ENCODE measurements around the gene OR5AP2. TPM values are rescaled to one million over a fixed set of nuclear protein-coding genes. Genes with fewer than 3 reads are reported as not detected.
A peak's percentile ranks its signal among the peaks of the same experiment; 100 is the strongest.
"Not testable (repeated sequence)": the region's sequence is repeated elsewhere in the genome, so short reads cannot be mapped to it uniquely, and the experiment has no call there.

The OR5AP2 gene
- total RNA-seq, result not detected
- long read RNA-seq, result 0 reads

- DNase-seq, result no peak
- intact Hi-C loops (cut with DNase I, micrococcal nuclease), result no loop called here
- no peak for ATAC-seq
Observed at GRCh38 chr11:56642339-56642738, at the start of gene OR5AP2. Gene OR5AP2 (minus strand): TSS chr11:56642439. CDS start chr11:56642439, 0 bp downstream.

DNA sequence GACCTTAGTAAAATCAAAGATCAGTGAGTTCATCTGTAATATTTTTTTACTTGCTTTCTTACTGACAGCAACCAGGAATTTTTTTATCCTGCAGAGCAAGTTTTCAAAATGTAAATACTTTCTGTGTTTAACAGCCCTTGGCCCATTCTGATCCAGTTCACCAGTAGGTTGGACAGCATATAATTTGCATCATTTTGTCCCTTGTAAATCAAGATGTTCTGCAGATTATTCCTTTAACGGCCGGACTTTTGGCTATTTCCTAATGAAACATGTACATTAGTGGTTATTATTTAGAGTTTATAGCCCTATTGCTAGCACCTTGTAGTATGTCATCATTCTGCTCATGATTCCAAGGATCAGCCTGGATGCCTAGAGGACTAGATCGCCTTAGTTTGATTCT lies 48.9 kb upstream of the OR5AP2 start:
- ATAC-seq; intact Hi-C loops (cut with DNase I, micrococcal nuclease); DNase-seq: not testable (repeated sequence)

- no peak for ATAC-seq
- intact Hi-C loops (cut with DNase I, micrococcal nuclease), result no loop called here
Observed at GRCh38 chr11:56688554-56689100, 46.4 kb upstream of the OR5AP2 start.

GRCh38 chr11:56670984-56671383 lies 28.7 kb upstream of the OR5AP2 start:
- DNase-seq (no peak), ATAC-seq (no peak)
- intact Hi-C loops (cut with DNase I, micrococcal nuclease), result no loop called here

More at GRCh38 chr11:56688554-56689100, 46.4 kb upstream of the OR5AP2 start:
- no peak for DNase-seq

DNA sequence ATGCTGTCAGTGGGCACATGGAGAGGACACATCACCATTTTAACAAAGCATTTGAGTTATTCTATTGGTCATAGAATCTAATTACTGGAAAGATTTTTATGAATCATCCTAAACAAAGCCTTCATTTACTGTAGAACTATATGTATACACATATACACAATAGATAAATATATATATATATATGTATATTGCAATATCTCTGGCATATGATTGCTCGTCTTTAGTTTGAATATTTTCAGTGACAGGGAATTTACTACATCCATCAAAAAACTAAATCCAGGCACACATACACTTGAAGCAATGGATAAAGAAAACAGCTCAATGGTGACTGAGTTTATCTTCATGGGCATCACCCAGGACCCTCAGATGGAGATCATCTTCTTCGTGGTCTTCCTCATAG lies 21.1 kb upstream of the OR5AP2 start, which contains the start of gene OR5AR1:
TSS of gene OR5AR1 (plus strand) at position 301 of the 400 bp plus-strand sequence. CDS start at position 301, 0 bp downstream.
- intact Hi-C loops (cut with DNase I, micrococcal nuclease), result no loop called here
- no peak for DNase-seq

DNA sequence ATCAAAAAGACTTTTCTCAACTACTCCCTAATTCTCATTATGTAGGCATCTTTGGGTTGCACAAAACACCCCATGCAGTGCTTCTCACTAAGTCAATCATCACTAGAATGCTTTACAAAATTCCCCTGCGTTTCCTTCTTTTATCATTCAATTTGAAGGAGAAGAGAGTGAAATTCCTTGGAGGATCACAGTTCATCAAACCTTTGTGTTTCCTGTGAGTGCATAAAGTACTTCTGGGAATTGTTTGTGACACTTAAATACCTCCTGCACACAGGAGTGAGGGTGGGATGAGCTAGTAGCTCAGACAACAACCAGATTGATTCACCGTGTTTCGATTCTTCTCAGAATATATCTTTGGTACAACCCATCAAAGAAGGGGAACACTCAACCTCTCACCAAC lies 17.5 kb upstream of the OR5AP2 start:
- intact Hi-C loops (cut with DNase I, micrococcal nuclease), result no loop called here
- no peak for ATAC-seq
- DNase-seq, result no peak

More for the DNA sequence above, 21.1 kb upstream of the OR5AP2 start, which contains the start of gene OR5AR1:
- ATAC-seq, result no peak

GRCh38 chr11:56637500-56637899 lies 4.7 kb downstream of the OR5AP2 start:
- ATAC-seq (peak; percentile 62), DNase-seq (no peak)
- intact Hi-C loops (cut with DNase I, micrococcal nuclease), result no loop called here

DNA sequence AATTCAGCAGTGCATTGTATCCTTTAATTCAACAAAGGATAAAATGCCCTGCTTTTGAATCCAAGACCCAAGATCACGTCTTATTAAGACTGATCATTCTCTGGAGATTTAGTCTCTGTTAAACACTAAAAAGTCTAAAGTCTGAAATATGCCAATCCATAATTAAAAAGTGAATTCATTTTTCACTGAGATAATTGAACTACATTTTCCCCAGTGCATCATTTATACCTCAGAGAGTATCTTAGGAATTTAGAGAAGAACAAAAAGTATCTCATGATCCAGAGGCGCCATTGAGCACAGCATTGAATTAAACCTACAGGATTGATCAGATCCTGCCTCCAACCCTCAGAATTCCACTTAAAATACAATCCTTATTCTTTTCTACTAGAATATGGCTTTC lies 5.4 kb downstream of the OR5AP2 start:
- no peak for ATAC-seq
- no peak for DNase-seq
- intact Hi-C loops (cut with DNase I, micrococcal nuclease), result no loop called here

DNA sequence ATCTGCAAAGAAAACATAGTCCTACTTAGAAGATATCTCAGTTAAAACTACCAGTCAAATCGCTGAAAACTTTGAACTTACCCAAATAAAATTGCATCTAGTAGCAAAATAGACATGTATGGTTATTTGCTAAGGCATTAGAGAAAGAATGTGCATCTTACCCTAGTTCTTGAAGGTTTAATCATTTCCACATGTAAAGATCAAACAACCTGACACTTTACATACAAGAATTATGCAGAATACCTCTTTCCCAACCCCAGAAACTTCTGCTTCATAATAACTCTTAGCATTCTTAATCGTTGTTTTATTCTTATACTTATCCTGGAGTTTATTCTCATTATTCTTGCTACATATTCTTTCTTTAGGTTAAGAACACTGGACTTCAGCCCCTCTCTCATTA lies 9.9 kb downstream of the OR5AP2 start:
- DNase-seq, result no peak
- intact Hi-C loops (cut with DNase I, micrococcal nuclease), result no loop called here
- no peak for ATAC-seq

- ATAC-seq (no peak), DNase-seq (no peak)
- intact Hi-C loops (cut with DNase I, micrococcal nuclease), result no loop called here
Observed at GRCh38 chr11:56625946-56626345, 16.3 kb downstream of the OR5AP2 start.

GRCh38 chr11:56624661-56625110 lies 17.6 kb downstream of the OR5AP2 start:
- ATAC-seq (peak; percentile 95), DNase-seq (peak in 1 of 2 donors; percentile 5)
- intact Hi-C loops (cut with DNase I, micrococcal nuclease), result no loop called here

DNA sequence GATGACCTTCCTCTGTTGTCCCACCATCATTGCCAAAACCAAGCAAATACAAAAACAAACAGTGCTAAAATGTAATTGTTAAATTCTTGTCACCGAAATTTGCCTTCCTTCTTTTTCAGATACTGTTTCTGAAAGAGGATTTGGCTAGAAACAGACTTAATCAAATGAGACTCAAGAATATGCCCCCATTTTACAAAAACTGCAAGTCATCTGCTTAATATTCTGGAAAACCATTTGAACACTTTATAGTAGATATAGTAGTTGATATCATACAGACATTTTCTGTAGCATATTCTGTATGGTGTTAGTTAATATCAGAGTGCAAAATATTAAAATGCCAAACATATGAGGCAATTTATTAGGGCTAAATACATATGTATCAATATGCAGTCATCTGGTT lies 31.1 kb downstream of the OR5AP2 start:
- no peak for DNase-seq
- intact Hi-C loops (cut with DNase I, micrococcal nuclease), result no loop called here
- ATAC-seq, result no peak

- DNase-seq; ATAC-seq; intact Hi-C loops (cut with DNase I, micrococcal nuclease): not testable (repeated sequence)
Observed at GRCh38 chr11:56592088-56592717, 50.0 kb downstream of the OR5AP2 start.

Other genes with a start within 250 kb of the OR5AP2 start
- gene OR5AL1, start 229.7 kb downstream of the OR5AP2 start, total RNA-seq, result not detected
- not detected for gene OR5M3, start 169.1 kb downstream of the OR5AP2 start, total RNA-seq
- not detected for gene OR5M8, start 151.1 kb downstream of the OR5AP2 start, total RNA-seq
- not detected for gene OR5M11, start 99.2 kb downstream of the OR5AP2 start, total RNA-seq
- not detected for gene OR5M10, start 64.7 kb downstream of the OR5AP2 start, total RNA-seq
- not detected for gene OR5M1, start 27.6 kb downstream of the OR5AP2 start, total RNA-seq
- not detected for gene OR5AR1, start 21.2 kb upstream of the OR5AP2 start, total RNA-seq
- not detected for gene OR9G1, start 56.7 kb upstream of the OR5AP2 start, total RNA-seq
- gene OR9G4, start 106.3 kb upstream of the OR5AP2 start, total RNA-seq, result not detected